IMR-90 (cell line): Measurements from ENCODE around the gene AFAP1L2. TPM values are rescaled to one million over a fixed set of nuclear protein-coding genes. Genes with fewer than 3 reads are reported as not detected.

Experiments
- ATAC-seq: fragments of 200-7000 bp; cut with Tn5 transposase; 2 replicates; pipeline ENCODE4 v1.9.1; 2020; ENCODE audit warnings: low read depth, mild to moderate bottlenecking, moderate library complexity
- BruUV-seq: library from RNA; stranded (reverse); fragments of 400-500 nt; replicated peaks from 2 replicates; lab custom pipeline; 2021; lab: Mats Ljungman, UMichigan
- CTCF ChIA-PET: fragments of 300-600 bp; formaldehyde crosslinking; extraction: SDS; loops from one replicate; lab custom pipeline; 2021; ENCODE audit warnings: antibody characterized with exemption; lab: Yijun Ruan, JAX
- POLR2A ChIA-PET: fragments of 300-600 bp; sonication (Branson Sonifier 250); formaldehyde crosslinking; loops from one replicate; lab custom pipeline; 2022; ENCODE audit warnings: antibody characterized with exemption; ENCODE audit not compliant: unreplicated experiment; lab: Charles Lee
- DNase-seq: peaks from one replicate; pipeline ENCODE4 v3.0.0; 2013
- H2AFZ ChIP-seq: replicated peaks from 2 replicates; pipeline ENCODE3; 2013; ENCODE audit warnings: low read length, mild to moderate bottlenecking; ENCODE audit not compliant: poor library complexity
- H2AK5ac ChIP-seq: 2 replicates; pipeline ENCODE4 v1.6.1; 2013; ENCODE audit warnings: low read depth, low read length, inconsistent platforms
- H2AK9ac ChIP-seq: replicated peaks from 2 replicates; pipeline ENCODE3; 2013; ENCODE audit warnings: mild to moderate bottlenecking, low read depth, low read length, moderate library complexity; ENCODE audit not compliant: poor library complexity
- H2BK120ac ChIP-seq: 2 replicates; pipeline ENCODE4 v1.6.1; 2013; ENCODE audit warnings: low read depth, low read length, inconsistent platforms
- H2BK15ac ChIP-seq: 3 replicates; pipeline ENCODE4 v1.6.1; 2013; ENCODE audit warnings: low read depth, low read length, inconsistent platforms
- H2BK20ac ChIP-seq: 2 replicates; pipeline ENCODE4 v1.6.1; 2013; ENCODE audit warnings: low read depth, mild to moderate bottlenecking, inconsistent platforms, low read length, moderate library complexity
- H2BK5ac ChIP-seq: 2 replicates; pipeline ENCODE4 v1.6.1; 2013; ENCODE audit warnings: mild to moderate bottlenecking, low read depth, low read length, inconsistent platforms; ENCODE audit not compliant: poor library complexity, severe bottlenecking
- H3K14ac ChIP-seq: replicated peaks from 2 replicates; pipeline ENCODE4 v1.6.1; 2013; ENCODE audit warnings: low read depth, low read length, inconsistent platforms
- H3K18ac ChIP-seq: 2 replicates; pipeline ENCODE4 v1.6.1; 2013; ENCODE audit warnings: low read depth, low read length, control low read depth
- H3K23ac ChIP-seq: 2 replicates; pipeline ENCODE4 v1.6.1; 2013; ENCODE audit warnings: low read depth, low read length, inconsistent platforms
- H3K27ac ChIP-seq: 2 replicates; pipeline ENCODE4 v1.5.1; 2013; ENCODE audit warnings: mild to moderate bottlenecking, control low read depth, low read length; ENCODE audit not compliant: insufficient read depth
- H3K27me3 ChIP-seq: 2 replicates; pipeline ENCODE4 v1.6.1; 2013; ENCODE audit warnings: low read length; ENCODE audit not compliant: control insufficient read depth, insufficient read depth
- H3K36me3 ChIP-seq: 2 replicates; pipeline ENCODE4 v1.6.1; 2013; ENCODE audit warnings: low read length, mixed read lengths; ENCODE audit not compliant: control insufficient read depth, insufficient read depth
- H3K4ac ChIP-seq: 2 replicates; pipeline ENCODE4 v1.6.1; 2013; ENCODE audit warnings: low read depth, low read length, inconsistent platforms
- H3K4me1 ChIP-seq: 2 replicates; pipeline ENCODE4 v1.6.1; 2013; ENCODE audit warnings: low read length, mixed read lengths; ENCODE audit not compliant: control insufficient read depth, insufficient read depth
- H3K4me2 ChIP-seq: 2 replicates; pipeline ENCODE4 v1.6.1; 2013; ENCODE audit warnings: low read depth, mild to moderate bottlenecking, control low read depth, low read length, moderate library complexity
- H3K4me3 ChIP-seq: 2 replicates; pipeline ENCODE4 v1.5.1; 2013; ENCODE audit warnings: low read depth, mild to moderate bottlenecking, control low read depth, low read length, moderate library complexity; ENCODE audit not compliant: insufficient read depth
- H3K56ac ChIP-seq: 2 replicates; pipeline ENCODE4 v1.6.1; 2013; ENCODE audit warnings: low read length, inconsistent platforms; ENCODE audit not compliant: insufficient read depth; ENCODE audit errors: extremely low read depth
- H3K79me1 ChIP-seq, 2 experiments: 2 replicates each; pipeline ENCODE4 v1.6.1; 2013; ENCODE audit warnings: low read length in 2 of 2, inconsistent platforms in 1 of 2, low read depth in 1 of 2
- H3K9ac ChIP-seq: 2 replicates; pipeline ENCODE4 v1.6.1; 2013; ENCODE audit warnings: low read depth, low read length, control low read depth
- H3K9me1 ChIP-seq: 2 replicates; pipeline ENCODE4 v1.6.1; 2013; ENCODE audit warnings: low read length, inconsistent platforms; ENCODE audit not compliant: insufficient read depth
- H3K9me3 ChIP-seq: 2 replicates; pipeline ENCODE4 v1.6.1; 2013; ENCODE audit warnings: low read length; ENCODE audit not compliant: control insufficient read depth, insufficient read depth
- H4K20me1 ChIP-seq: 2 replicates; pipeline ENCODE4 v1.6.1; 2013; ENCODE audit warnings: low read length, inconsistent platforms; ENCODE audit not compliant: insufficient read depth
- H4K5ac ChIP-seq: 2 replicates; pipeline ENCODE4 v1.6.1; 2013; ENCODE audit warnings: mild to moderate bottlenecking, low read depth, low read length, control low read depth
- H4K8ac ChIP-seq, 2 experiments: 2 replicates each; pipeline ENCODE4 v1.6.1; 2013; ENCODE audit warnings: low read depth in 2 of 2, low read length in 2 of 2, control low read depth in 1 of 2, inconsistent platforms in 1 of 2
- H4K91ac ChIP-seq: 2 replicates; pipeline ENCODE4 v1.6.1; 2013; ENCODE audit warnings: low read depth, low read length, inconsistent platforms; ENCODE audit not compliant: insufficient read depth
- BHLHE40 ChIP-seq: fragments of 150-350 bp; IDR thresholded peaks from 2 replicates; pipeline ENCODE4 v1.6.1; 2016; ENCODE audit warnings: mild to moderate bottlenecking, low read depth, low read length
- CEBPB ChIP-seq: IDR thresholded peaks from 2 replicates; pipeline ENCODE4 v1.6.1; 2012; ENCODE audit warnings: low read depth, low read length, improper control_type of control experiment
- CHD1 ChIP-seq: IDR thresholded peaks from 2 replicates; pipeline ENCODE4 v1.6.1; 2012; ENCODE audit warnings: low read depth, low read length, improper control_type of control experiment
- CTCF ChIP-seq: conservative IDR thresholded peaks from 2 replicates; pipeline ENCODE4 v1.5.1; 2012; ENCODE audit warnings: mild to moderate bottlenecking, low read depth, low read length, improper control_type of control experiment
- ELK1 ChIP-seq: fragments of 150-350 bp; IDR thresholded peaks from 2 replicates; pipeline ENCODE4 v1.6.1; 2016; ENCODE audit warnings: low read depth, mild to moderate bottlenecking, low read length, moderate library complexity, borderline replicate concordance
- FOS ChIP-seq: fragments of 150-350 bp; IDR thresholded peaks from 2 replicates; pipeline ENCODE4 v1.6.1; 2016; ENCODE audit warnings: low read depth, low read length
- MAFK ChIP-seq: IDR thresholded peaks from 2 replicates; pipeline ENCODE4 v1.6.1; 2012; ENCODE audit warnings: low read depth, low read length, improper control_type of control experiment
- MAZ ChIP-seq: IDR thresholded peaks from 2 replicates; pipeline ENCODE4 v1.6.1; 2012; ENCODE audit warnings: low read depth, mild to moderate bottlenecking, low read length, improper control_type of control experiment, moderate library complexity, borderline replicate concordance
- MXI1 ChIP-seq: IDR thresholded peaks from 2 replicates; pipeline ENCODE4 v1.6.1; 2012; ENCODE audit warnings: low read depth, mild to moderate bottlenecking, low read length, moderate library complexity, borderline replicate concordance
- NFE2L2 ChIP-seq: fragments of 150-350 bp; IDR thresholded peaks from 2 replicates; pipeline ENCODE4 v1.6.1; 2016; ENCODE audit warnings: low read depth, mild to moderate bottlenecking, low read length
- POLR2A ChIP-seq: IDR thresholded peaks from 2 replicates; pipeline ENCODE4 v1.6.1; 2012; ENCODE audit warnings: mild to moderate bottlenecking, low read depth, low read length
- RAD21 ChIP-seq: IDR thresholded peaks from 2 replicates; pipeline ENCODE4 v1.6.1; 2012; ENCODE audit warnings: low read length, improper control_type of control experiment
- RCOR1 ChIP-seq: IDR thresholded peaks from 2 replicates; pipeline ENCODE4 v1.6.1; 2012; ENCODE audit warnings: mild to moderate bottlenecking, low read length, improper control_type of control experiment; ENCODE audit not compliant: insufficient replicate concordance
- RFX5 ChIP-seq: IDR thresholded peaks from 2 replicates; pipeline ENCODE4 v1.8.0; 2012; ENCODE audit warnings: low read depth, mild to moderate bottlenecking, low read length, moderate library complexity
- SMC3 ChIP-seq: fragments of 150-350 bp; IDR thresholded peaks from 2 replicates; pipeline ENCODE4 v1.6.1; 2016; ENCODE audit warnings: low read depth, mild to moderate bottlenecking, antibody characterized with exemption, low read length, moderate library complexity
- USF2 ChIP-seq: fragments of 150-350 bp; IDR thresholded peaks from 2 replicates; pipeline ENCODE4 v1.6.1; 2017; ENCODE audit warnings: mild to moderate bottlenecking, antibody characterized with exemption, low read length, low read depth
- WGBS, 2 experiments: methylation state at CpG; one replicate each; pipeline versions ENCODE4 v1.1.5 to v1.1.7; 2013; ENCODE audit warnings: missing lambda C conversion rate in 2 of 2; ENCODE audit not compliant: insufficient read length in 1 of 2; ENCODE audit errors: extremely low coverage in 2 of 2; 5-methylcytosine and 5-hydroxymethylcytosine counted together
- dilution Hi-C: fragments of 300-500 bp; cut with HindIII; formaldehyde crosslinking; loops from one replicate; pipeline ENCODE4 v1.14.3; 2018; ENCODE audit warnings: low sequenced_read_pairs; ENCODE audit not compliant: unreplicated experiment
- in situ Hi-C: fragments of 300-500 bp; cut with MboI; formaldehyde crosslinking; loops from 3 replicates; pipeline ENCODE4 v1.14.3; 2019; ENCODE audit warnings: low sequenced_read_pairs, inconsistent platforms, mixed read lengths
- intact Hi-C: fragments of 100-400 bp; cut with micrococcal nuclease; formaldehyde crosslinking; loops from 2 replicates; pipeline ENCODE4 v1.10.0; 2022
- polyA plus RNA-seq, 3 experiments: library from polyadenylated mRNA; depleted of rRNA; stranded (reverse); fragments of >200 nt; gene quantifications; 2 replicates each; pipeline ENCODE4 v1.2.3, GENCODE V29; 2012; ENCODE audit warnings: low replicate concordance in 1 of 3
- total RNA-seq: library from RNA; depleted of rRNA; stranded (reverse); fragments of >200 nt; gene quantifications from 2 replicates; pipeline ENCODE4 v1.2.3, GENCODE V29; 2012

The AFAP1L2 gene
- total and polyA plus RNA-seq, 2 of the 4 experiments (the other 2 are of a cell fraction) = under 0.01 to 0.10 TPM

GRCh38 chr10:114246679-114247305, 157.5 kb downstream of the AFAP1L2 start:
- CTCF ChIA-PET = no interaction called here
- ATAC-seq = no peak

More at GRCh38 chr10:114246679-114247305, 157.5 kb downstream of the AFAP1L2 start:
- in situ Hi-C loops (no loop called here), dilution Hi-C loops (no loop called here), intact Hi-C loops (no loop called here)
- BruUV-seq = no TSS peak
- Histone ChIP-seq H3K36me3 (no peaks in the 10 kb centered on the region), H3K4me1 (no peaks in the 10 kb centered on the region), H2BK20ac (no peak overlapping the region), H3K9me1 (no peaks in the 10 kb centered on the region), H3K79me1 (no peaks in the 10 kb centered on the region), H3K14ac (no peak overlapping the region), H3K9me3 (no peaks in the 10 kb centered on the region), H3K23ac (no peak overlapping the region), H4K5ac (no peak overlapping the region), H4K20me1 (no peaks in the 10 kb centered on the region), H2AK5ac (no peak overlapping the region), H3K4me3 (no peak overlapping the region), H2AK9ac (no peak overlapping the region), H3K27ac (no peak overlapping the region), H3K56ac (no peak overlapping the region), H4K91ac (no peak overlapping the region), H2BK5ac (no peak overlapping the region), H3K27me3 (peaks cover 46% of the 10 kb centered on the region), H4K8ac (no peak overlapping the region), H2AFZ (no peak overlapping the region), H3K9ac (no peak overlapping the region), H2BK120ac (no peak overlapping the region), H3K4ac (no peak overlapping the region), H3K18ac (no peak overlapping the region), H2BK15ac (no peak overlapping the region), H3K4me2 (no peak overlapping the region)
- TF ChIP-seq MAZ (no peak), SMC3 (no peak), CEBPB (no peak), MXI1 (no peak), RAD21 (no peak), FOS (no peak), CHD1 (no peak), RFX5 (no peak), POLR2A (no peak), NFE2L2 (no peak), USF2 (no peak), BHLHE40 (no peak), CTCF (no peak), ELK1 (no peak), RCOR1 (no peak), MAFK (no peak)
- WGBS, 2 experiments = no CpG with 5 or more reads among the region's 7 CpGs
- POLR2A ChIA-PET = no interaction called here
- no peak for DNase-seq
